Subcutaneous adipose tissue (tissue), 4 donors: ENCODE data around the gene CFAP298. TPM values are rescaled to one million over a fixed set of nuclear protein-coding genes. Genes with fewer than 3 reads are reported as not detected.

Source experiments
- CTCF ChIP-seq: fragments of 450-650 bp; IDR thresholded peaks from one replicate; pipeline ENCODE4 v1.5.1; 2016; ENCODE audit warnings: low read depth, mild to moderate bottlenecking, control low read depth, antibody characterized with exemption, moderate library complexity
- total RNA-seq, 4 donors: library from RNA; depleted of rRNA; stranded (reverse); fragments of >200 nt; gene quantifications; one replicate each; pipeline ENCODE4 v1.1.0, GENCODE V29; 2016

CFAP298 gene
- total RNA-seq, 4 donors from 2014 or later = 10.7 to 16.5 (median 13.6) TPM

GRCh38 chr21:32592929-32593502 lies 19.2 kb downstream of the CFAP298 start:
- no peak for TF ChIP-seq CTCF

- no peak for TF ChIP-seq CTCF
Measured at GRCh38 chr21:32590130-32590529, 22.0 kb downstream of the CFAP298 start.

- TF ChIP-seq CTCF = no peak
Measured at GRCh38 chr21:32587651-32588050, 24.5 kb downstream of the CFAP298 start.

DNA sequence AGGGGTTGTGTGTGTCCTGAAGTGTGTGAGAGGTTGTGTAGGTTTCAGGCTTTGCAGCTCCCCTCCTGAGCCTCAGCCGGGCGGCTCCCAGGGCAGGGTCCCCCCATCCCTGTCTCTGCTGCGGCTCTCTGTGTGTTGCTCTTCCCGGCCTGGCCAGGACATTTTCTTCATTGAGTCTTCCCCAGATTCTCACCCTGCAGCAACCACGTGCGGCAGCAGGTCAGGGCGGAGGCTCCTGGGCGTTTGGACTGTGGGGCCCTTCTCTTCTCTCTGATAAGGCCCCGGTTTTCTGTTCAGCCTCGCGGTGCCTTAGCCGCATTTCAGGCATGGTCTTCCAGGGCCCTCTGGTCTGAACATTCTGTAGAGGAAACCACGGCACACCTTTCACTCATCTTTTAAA lies 25.1 kb downstream of the CFAP298 start:
- TF ChIP-seq CTCF = no peak

GRCh38 chr21:32585970-32586369 lies 26.2 kb downstream of the CFAP298 start:
- TF ChIP-seq CTCF = no peak

DNA sequence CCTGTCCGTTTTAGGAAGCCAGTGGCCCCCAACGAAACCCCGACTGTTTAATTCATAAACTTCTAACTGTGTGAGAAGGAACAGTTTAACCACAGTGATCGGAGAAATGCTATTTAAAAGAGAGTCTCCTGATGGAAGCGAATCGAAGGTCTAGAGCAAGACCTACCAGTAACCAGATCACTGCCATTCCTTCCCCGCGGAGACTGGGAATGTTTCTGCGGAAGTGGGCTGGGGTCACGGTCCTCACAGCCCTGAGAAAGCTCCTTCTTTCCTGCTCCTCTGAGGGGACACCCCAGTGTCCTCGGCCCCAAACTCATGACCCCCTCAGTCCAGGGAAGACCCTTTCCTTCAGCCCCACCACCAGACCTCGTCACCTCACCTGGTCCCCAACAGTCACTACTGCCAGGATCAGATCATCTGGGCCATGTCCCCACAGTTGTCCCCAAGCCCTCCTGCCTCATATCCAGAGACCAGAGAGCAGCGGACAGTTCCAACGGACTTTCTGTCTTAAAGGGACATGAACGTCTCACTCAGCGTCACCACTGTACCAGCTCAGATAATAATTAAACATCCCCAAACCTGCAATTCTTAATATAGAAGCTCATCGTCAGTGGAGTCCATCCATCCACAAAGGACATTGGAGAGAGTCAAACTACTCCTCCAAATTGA lies 27.0 kb downstream of the CFAP298 start, which contains the start of gene TCP10L:
TSS of gene TCP10L (minus strand) at position 482 of the 669 bp plus-strand sequence. CDS start 1,219 bp downstream, outside the sequence.
- TF ChIP-seq CTCF = no peak

GRCh38 chr21:32584472-32584871 lies 27.7 kb downstream of the CFAP298 start:
- TF ChIP-seq CTCF = no peak
